T-helper 2 cell (primary cell): ENCODE measurements around the gene MLLT6.
A peak's percentile ranks its signal among the peaks of the same experiment; 100 is the strongest.

ENCODE experiments used
- DNase-seq, 5 experiments: peaks; one replicate each; pipeline versions ENCODE4 v3.0.0 to v3.0.0-alpha.2; 2012 to 2022
- total RNA-seq, 2 donors: gene quantifications; one replicate each; lab custom pipeline; 2026; lab: John Stamatoyannopoulos, UW

MLLT6 gene
- total RNA-seq, result 472 to 523 reads per million in 2 donors

DNA sequence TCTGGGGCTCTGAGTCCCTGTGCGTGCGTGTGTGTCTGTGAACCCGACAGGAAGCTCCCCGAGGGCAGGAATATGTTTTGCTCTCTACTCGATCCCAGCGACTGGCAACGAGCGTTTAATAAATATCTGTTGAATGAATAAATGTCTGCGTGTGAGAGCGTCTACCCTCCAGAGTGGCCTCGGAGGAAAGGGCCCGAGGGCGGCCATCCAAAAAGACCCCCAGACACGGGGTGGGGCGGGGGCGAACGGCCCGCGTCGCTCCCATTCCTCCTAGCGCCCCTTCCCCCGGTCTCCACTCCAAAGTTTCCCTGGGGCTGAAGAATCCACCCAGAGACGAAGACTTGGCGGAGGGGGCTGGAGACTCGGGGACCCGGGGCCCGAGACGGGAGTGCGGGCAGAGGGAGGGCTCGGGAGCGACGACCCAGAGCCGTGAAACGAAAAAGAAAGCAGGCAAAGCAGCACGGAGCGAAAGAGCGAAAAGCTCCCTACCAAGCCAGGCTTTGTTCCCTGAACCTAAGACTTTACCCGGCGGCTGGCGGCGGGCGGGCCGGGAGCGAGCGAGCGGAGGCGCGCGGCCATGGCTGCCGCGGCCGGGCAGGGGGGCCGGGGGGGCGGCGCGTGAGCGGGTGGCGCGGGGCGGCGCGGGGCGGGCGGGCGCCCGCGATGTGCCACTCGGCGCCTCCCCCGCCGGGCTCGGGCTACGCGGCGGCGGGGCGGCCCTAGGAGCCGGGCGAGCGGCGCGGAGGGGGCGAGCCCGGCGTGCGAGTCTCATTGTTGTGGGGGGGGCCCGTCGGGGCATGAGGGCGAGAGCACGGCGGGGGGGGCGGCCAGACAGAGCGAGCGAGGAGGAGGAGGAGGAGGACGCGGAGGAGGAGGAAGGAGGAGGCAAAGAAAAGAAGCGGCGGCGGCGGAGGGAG, at the start of gene MLLT6:
Gene MLLT6 (plus strand): TSS at position 668 of the 917 bp plus-strand sequence. CDS start 360 bp downstream, outside the sequence.
- peak; percentile 63 to 88 (median 77) for DNase-seq

DNA sequence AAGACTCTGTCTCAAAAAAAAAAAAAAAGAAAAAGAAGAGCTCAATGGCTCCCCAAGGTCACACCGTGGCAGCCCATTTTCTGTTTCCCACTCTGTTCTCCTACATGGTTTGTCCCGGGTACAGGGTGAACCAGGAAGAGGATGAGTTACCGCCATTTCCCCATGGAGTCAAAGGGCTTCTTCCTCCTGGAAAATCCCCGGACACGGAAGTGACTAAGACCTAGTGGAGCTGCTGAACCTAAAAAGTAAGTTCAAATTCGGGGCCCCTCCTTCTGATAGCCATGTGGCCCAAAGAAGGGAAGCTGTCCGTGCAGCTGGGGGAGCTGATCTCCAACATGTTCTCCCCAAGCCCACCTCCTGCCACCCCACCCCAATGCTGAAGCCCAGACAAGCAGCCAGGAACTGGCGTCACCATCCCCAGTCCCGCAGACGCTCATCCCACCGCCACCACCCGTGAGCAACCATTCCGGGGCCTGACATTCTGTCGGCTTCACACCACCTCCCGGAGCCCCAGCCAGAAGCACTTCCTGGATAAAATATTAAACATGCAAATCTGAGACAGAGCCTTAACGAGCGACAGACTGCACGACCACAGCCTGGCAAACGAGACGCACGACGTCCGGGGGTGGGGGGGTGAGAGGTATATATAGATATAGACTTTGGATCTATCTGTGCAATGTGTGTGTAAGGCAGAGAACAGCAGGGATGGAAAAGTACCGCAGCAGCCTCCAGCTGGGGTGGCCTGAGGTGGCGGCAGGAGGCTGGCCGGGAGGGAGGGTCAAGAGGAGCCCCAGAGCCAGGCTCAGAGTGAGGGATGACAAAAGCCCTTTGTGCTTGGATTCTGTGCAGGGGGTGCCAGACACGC, 47.9 kb upstream of the MLLT6 start:
- peak in 1 of 5 experiments; percentile 29 for DNase-seq

DNA sequence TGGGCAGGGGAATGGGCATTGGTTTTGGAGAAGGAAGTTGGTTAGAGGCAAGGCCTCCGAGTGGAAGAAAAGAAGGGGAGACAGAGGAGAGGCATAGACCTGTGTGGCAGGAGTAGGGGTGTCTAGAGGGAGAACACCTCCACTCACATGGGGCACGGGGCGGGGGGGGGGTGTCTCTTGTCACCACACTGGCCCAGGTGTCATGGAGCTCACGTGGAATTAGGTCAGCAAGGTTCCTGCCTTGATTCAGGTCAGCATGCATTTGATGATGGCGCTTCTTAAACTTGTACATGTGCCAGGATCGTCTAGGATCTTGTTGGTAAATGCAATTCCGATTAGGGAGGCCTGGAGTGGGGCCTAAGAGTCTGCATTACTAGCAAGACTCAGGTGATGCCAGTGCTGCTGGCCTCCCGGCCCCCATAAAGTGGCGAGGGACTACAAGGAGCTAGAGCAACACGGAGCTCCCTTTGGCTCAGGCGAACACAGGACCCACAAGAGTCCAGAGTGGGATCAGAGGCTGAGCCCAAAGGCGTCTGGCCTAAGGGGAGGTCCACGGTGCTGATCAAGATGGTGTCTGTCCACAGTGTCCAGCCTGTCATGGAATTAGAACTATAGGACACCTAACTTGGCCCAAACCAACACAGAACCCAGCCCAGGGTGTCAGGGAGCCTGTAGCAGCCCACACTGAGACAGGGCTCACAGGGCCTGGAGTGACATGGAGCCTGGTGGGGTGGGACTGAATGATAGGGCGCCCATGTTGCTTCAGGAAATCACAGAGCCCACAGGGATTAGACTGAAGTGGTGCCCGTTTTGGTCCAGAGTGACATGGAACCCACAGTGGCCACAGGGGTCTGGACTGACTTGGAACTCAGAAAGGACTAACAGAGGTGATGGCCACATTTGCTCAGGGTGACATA, 47.0 kb upstream of the MLLT6 start:
- no peak for DNase-seq

DNA sequence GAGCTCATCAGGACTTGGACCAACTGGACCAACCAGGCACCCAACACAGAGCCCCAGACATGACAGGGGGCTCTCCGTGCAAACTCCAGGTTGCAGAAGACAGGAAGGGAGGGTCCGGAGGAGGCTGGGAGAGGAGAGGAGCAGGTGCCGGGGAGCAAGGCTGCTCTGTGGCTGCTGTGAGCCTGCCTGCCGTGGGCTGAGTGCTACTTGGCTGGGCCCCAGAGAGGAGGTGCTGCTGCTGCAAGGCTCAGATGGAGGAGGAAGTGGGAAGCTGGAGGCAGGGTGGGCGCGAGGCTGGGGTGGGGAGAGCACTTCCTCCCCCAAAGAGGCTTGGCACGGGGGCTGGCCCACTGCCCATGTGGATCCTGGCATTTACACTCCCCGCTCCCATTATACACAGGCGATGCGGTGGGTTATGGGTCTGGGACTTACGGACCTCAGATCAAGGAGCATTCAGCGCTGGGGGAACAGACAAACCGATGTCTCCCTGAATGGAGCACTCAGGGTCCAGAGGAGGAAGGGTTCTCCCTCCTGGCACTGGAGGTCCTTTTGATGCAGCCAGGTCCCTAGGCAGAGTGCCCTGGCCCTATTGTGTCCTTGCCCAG, 46.2 kb upstream of the MLLT6 start:
- DNase-seq, result no peak

DNA sequence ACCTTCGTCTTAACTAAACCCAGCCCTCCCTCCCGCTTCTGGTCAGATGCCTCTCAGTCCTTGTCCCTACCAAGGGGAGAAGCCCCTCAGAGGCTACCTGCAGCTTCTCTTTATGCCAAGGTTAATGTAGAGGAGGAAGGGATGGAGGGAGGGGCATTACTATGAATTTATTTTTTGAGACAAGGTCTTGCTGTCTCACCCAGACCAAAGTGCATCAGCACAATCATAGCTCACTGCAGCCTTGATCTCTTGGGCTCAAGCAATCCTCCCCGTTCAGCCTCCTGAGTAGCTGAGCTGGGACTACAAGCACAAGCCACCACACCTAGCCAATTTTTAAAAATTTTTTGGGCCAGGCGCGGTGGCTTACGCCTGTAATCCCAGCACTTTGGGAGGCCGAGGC, 45.7 kb upstream of the MLLT6 start:
- DNase-seq, result no peak

GRCh38 chr17:38660097-38661025, 44.7 kb upstream of the MLLT6 start:
- no peak for DNase-seq

DNA sequence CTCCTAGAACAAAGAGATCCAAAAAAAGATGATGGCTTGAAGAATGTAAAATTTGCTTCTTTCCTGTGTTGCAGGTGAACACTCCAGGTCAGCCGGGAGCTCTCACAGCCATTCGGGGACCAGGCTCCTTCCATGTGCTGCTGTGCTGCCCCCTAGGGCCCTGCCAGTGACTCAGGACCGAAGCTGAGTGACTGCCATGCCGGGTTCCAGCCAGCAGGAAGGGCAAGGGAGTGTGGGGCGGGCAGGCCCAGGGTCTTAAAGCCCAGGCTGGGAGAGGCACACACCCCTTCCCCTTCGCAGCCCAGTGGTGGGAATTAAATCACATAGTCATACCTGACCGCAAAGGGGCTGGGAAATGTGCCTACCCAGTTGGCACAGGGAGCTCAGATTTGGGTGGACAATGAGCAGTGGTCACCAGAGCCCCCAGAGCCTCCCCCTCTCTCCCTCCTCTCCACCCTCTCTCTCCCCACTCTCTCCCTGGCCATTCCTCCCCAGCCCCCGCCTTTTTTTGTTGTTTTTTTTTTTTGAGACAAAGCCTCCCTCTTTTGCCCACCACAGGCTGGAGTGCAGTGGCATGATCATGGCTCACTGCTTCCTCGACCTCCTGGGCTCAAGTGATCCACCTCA, 41.8 kb upstream of the MLLT6 start:
- DNase-seq, result peak in 2 of 5 experiments; percentile 19 to 34

DNA sequence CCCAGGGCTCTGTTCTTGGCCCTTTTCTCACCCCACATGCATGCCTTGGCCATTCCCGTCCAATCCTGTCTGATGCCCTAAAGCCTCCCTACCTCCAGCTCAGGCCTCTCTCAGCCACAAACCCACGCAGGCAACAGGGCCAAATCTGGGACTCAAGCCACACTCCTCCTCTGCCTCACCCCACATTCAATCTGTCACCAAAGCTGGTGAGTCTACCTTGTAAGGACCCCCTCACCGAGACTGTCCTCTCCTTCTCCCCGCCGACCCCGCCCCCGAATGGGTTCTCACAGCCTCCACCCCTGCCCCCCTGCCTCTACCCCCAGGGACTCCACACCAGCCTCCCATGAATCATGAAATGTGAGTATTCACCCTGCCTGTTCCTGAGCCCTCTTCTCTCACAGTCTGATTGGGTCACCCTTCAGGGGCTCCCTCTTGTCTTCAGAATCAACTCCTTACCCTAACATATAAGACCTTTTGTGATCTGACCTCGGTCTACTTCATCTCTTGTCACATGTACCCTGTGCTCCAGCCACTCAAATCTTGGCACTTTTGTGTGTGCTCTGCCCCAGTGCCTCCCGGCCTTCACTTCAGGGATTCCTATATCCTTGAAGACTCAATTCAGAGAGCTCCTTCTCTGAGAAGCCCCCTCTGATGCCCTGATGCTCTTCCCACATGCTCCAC, 41.0 kb upstream of the MLLT6 start:
- DNase-seq, result no peak

DNA sequence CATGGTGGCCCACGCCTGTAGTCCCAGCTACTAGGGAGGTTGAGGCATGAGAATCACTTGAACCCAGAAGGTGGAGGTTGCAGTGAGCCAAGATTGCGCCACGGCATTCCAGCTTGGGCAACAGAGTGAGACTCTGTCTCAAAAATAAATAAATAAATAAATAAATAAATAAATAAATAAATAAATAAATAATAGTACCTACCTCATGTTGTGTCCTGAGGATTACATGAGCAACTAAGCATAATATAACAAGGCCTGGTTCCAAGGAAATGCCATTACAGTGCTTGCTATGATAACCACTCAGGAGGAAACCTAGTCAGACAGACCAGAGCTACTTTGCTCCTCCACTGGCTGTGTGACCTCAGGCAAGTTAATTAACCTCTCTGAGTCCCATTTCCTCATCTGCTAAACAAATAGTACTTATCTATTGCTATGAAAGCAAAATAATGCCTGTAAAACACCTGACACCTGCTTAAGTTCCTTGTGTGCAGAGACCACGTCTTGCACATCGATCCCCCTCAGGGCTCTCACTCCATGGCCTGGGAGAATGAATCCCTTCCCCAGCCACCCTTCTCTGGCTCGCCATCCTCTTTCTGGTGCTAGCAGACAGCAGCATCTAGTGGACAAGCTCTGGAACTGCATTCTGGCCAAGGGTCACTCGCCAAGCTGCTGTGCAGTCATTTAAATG, 37.8 kb upstream of the MLLT6 start:
- DNase-seq, result peak; percentile 20 to 44 (median 36)

GRCh38 chr17:38667787-38668122, 37.3 kb upstream of the MLLT6 start:
- DNase-seq, result no peak

DNA sequence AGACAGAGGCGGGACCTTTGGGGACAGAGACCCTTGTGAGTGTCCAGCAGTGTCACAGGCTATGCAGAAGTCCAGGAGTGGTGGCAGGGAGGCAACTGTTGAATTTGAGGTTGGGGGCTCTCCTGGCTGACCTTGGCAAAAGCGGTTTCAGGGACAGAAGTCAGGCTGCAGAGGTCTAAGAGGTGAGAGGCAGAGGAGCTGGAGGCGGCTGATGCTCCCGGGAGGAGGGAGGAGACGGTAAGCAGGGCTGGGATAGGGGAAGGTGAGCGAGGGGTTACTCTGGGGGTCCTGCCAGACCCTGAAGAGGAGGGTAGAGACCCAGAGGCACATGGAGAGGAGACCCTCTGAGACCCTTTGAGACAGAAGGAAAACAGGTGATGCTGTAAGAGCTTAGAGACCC, 35.6 kb upstream of the MLLT6 start:
- no peak for DNase-seq

DNA sequence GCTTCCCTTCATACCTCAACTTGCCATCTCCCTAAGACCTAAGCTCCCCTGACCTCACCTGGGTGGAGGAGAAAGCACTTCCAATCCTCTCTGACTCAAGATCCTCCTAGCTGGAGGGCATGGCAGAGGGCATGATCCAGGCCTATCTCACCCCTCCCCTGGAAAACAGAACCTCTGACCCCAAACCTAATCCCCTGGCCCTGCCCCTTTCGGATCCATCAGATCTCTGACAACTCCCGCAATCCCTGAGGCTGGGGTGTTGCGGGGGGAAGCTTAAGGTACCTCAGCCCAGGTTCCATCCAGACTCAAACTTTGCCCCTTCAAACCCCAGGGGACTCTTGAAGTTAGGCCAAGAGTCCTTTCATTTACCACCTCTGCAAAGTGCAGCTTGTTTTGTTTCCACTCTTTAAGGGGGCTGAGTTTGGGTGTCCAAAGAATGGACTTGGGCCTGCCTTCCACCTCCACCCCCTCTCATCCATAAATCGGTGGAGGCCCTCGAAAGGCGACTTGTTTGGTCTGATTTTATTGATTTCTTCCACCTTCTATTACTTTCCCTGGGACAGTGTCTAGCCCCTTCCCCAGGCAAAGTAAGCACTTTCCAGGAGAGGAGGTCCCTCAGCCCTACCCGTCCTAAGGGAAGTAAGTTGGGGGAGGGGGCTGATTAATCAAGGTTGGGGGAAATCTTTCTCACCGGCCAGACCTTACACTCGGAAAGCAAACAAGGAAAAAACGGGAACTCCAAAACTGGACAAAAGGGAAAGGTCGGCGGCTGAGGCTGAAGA, 32.9 kb upstream of the MLLT6 start:
- DNase-seq, result no peak

DNA sequence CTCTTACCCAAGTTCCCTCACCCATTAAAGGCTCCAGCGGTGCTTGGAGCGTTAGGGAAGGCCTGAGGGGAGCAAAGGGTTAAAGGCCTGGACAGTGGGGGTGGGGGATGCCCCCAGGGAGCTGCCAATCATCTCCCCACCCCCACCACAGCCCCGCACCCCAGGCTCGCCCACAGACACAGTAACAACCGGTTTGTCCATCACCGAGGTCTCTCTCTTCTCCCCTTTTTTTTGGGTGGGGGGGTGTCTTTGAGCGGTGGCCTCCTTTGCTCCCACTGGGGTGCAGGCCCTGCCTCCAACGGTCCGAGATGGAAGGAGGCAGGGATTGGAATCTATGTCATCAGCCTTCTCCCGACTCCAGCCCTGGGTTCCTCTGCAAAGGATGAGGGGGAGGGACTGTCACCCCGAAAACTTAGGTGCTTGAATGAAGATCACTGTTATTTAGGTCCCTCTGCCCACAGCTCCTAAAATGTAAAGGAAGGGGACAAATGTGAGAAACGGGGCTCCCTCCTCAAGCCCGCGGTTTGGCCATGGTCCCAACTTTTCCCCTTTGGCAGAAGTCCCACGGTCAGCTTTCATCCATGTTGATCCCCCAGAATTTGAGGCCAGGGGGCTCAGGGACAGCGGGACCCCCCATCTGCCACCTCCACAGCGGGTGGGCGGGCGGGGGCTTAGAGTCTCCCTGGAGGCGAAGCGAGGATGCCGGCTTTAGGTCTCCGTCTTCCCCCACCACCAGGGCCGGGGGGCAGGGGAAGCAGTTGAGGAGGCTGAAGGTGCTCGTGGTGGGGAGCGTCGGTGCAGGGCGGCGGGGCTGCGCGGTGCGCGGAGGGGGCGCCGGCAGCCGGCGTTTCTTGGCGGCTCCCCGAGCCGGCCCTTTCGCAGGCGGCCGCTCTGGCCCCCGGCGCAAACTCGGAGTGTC, 32.0 kb upstream of the MLLT6 start:
- no peak for DNase-seq

DNA sequence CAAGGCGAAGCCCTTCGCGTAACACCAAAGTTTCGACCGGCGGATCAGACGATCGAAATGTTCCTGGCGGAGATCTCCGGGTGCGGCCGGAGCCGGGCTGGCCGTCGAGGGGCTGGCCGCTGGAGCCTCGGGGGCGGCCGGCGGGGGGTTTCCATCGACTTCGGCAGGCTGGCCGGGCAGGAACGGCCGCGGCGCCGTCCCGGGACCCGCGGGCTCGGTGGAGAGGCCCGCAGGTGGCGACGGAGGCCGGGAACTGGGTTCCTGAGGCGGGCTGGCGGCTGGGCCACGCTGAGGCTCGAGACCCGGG, 31.4 kb upstream of the MLLT6 start:
- peak in 1 of 5 experiments; percentile 14 for DNase-seq

DNA sequence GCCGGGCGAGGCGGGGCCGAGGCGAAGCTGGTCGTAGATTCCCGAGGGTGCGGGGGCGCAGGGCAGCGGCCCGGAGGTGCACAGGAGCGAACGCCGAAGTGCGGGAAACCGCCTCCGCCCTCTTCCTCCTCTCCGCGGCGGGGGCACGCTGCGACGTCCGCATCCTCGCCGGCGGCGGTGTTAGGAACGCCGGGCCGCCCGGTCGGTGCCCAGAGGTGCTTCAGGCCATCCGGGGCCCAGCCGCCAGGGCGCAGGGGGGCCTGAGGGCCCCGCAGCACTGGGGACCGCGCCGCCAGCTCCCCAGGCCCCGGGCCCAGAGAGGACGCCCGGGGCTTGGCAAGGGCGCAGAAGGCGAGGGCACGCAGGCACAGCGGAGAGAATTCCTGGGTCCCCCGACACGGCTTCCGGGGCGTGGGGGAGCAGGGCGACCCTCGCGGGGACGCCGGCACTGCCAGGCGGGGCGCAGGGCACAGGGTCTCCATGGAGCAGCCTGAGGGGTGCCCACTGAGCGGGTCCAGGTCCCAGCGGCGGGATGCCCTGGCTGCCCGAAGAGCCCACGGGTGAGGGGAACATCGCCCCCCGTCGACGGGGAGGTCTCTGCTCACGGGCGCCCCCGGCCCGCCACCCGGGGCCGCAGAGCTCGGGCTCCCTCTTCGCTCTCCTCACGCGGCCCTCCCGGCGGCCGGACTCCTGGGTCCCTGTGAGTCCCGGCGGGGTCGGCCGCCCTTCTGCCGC, 30.9 kb upstream of the MLLT6 start:
- peak in 4 of 5 experiments; percentile 13 to 19 (median 17) for DNase-seq
